CD4-positive, alpha-beta T cell treated with Interleukin-1 beta for 1 hour (primary cell): Measurements from ENCODE around the gene PPP1CB.
"Not testable (repeated sequence)": the region's sequence is repeated elsewhere in the genome, so short reads cannot be mapped to it uniquely, and the experiment has no call there.

Experiments used
- DNase-seq, 2 donors: peaks; one replicate each; pipeline ENCODE4 v3.0.0-alpha.2; 2020 to 2022

PPP1CB gene

GRCh38 chr2:28751252-28751955, at the start of gene PPP1CB:
Gene PPP1CB, plus strand, starts transcription at chr2:28751830. Its CDS starts 295 bp downstream, at chr2:28752125.
- peak; percentile 98 to 99 for DNase-seq

GRCh38 chr2:28702415-28702861, 49.2 kb upstream of the PPP1CB start:
- no peak for DNase-seq

- no peak for DNase-seq
These were observed 48.8 kb upstream of the PPP1CB start for GRCh38 chr2:28702878-28703277.

GRCh38 chr2:28704621-28705020, 47.0 kb upstream of the PPP1CB start:
- no peak for DNase-seq

GRCh38 chr2:28705751-28706440, 45.7 kb upstream of the PPP1CB start:
- DNase-seq = no peak

GRCh38 chr2:28707592-28707991, 44.0 kb upstream of the PPP1CB start:
- DNase-seq = no peak

GRCh38 chr2:28709101-28709500, 42.5 kb upstream of the PPP1CB start:
- DNase-seq = no peak

GRCh38 chr2:28710545-28710944, 41.1 kb upstream of the PPP1CB start:
- no peak for DNase-seq

GRCh38 chr2:28713577-28714298, 37.9 kb upstream of the PPP1CB start:
- DNase-seq = peak in 1 of 2 donors; percentile 19

- peak; percentile 22 to 72 for DNase-seq
These were observed 35.3 kb upstream of the PPP1CB start for GRCh38 chr2:28716265-28716865.

GRCh38 chr2:28717339-28717758, 34.3 kb upstream of the PPP1CB start:
- peak; percentile 13 to 78 for DNase-seq

- DNase-seq = no peak
These were observed 31.3 kb upstream of the PPP1CB start for GRCh38 chr2:28720345-28720744.

- no peak for DNase-seq
These were observed 29.9 kb upstream of the PPP1CB start for GRCh38 chr2:28721601-28722191.

- DNase-seq = no peak
These were observed 26.5 kb upstream of the PPP1CB start for GRCh38 chr2:28725021-28725711.

- DNase-seq = no peak
These were observed 25.5 kb upstream of the PPP1CB start for GRCh38 chr2:28726177-28726576.

GRCh38 chr2:28729698-28730097, 21.9 kb upstream of the PPP1CB start:
- no peak for DNase-seq

GRCh38 chr2:28730641-28731146, 20.9 kb upstream of the PPP1CB start:
- no peak for DNase-seq

GRCh38 chr2:28735511-28735910, 16.1 kb upstream of the PPP1CB start:
- no peak for DNase-seq

GRCh38 chr2:28736034-28736433, 15.6 kb upstream of the PPP1CB start:
- DNase-seq = no peak

GRCh38 chr2:28737655-28738054, 14.0 kb upstream of the PPP1CB start:
- no peak for DNase-seq

- not testable (repeated sequence) for DNase-seq
These were observed 9.0 kb upstream of the PPP1CB start for GRCh38 chr2:28742619-28743018.

GRCh38 chr2:28745225-28745624, 6.4 kb upstream of the PPP1CB start:
- DNase-seq = no peak
